NCI-H146 (cell line): ENCODE data around the gene MRTFB.

Source experiments
- DNase-seq: peaks from one replicate; lab custom pipeline; 2025; lab: John Stamatoyannopoulos, UW

The MRTFB gene

GRCh38 chr16:14308368-14308723 is 237.2 kb downstream of the MRTFB start:
- DNase-seq = no peak

DNA sequence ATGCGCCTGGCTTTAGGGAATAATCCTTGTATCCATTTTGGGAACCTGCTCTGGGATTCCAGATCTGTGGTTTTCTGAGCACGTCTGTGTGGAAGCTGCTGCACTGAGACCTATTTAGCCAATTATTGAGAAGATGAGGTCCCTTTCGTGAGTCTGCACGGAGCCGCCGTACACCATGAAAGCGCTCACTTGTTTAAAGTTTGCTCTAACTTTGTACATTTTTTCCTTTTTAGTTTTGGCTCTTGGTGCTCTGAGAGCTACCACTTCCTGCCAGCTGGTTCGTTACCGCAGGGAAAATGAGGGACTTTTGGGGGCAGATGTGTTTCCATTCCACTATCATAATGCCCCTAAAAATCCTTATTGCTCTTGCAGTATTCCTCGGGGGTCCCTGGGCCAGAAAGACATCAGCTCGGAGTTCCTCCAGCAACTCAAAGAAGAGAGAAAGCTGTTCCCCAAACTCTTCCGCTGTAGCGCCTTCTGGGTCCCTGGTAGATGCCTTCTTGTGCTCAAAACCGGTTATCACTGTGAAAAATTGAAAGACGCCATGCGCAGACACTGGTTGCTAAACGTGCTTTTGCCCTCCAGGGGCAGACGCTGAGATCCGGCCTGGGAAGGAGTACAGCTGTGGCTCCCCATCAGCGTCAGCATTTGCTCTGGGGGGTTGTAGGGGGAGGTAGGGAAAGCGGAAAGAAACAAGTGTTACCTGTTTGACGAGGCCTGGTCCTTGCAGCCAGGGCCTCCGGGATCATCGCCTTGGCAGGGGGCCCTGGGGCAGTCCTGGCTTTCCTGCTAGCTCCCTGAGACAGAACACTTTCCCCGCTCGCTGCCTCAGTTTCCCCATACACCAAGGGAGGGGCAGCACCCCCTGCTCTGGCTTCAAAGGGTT is 238.1 kb downstream of the MRTFB start:
- no peak for DNase-seq

GRCh38 chr16:14309906-14310305 is 238.8 kb downstream of the MRTFB start:
- no peak for DNase-seq

DNA sequence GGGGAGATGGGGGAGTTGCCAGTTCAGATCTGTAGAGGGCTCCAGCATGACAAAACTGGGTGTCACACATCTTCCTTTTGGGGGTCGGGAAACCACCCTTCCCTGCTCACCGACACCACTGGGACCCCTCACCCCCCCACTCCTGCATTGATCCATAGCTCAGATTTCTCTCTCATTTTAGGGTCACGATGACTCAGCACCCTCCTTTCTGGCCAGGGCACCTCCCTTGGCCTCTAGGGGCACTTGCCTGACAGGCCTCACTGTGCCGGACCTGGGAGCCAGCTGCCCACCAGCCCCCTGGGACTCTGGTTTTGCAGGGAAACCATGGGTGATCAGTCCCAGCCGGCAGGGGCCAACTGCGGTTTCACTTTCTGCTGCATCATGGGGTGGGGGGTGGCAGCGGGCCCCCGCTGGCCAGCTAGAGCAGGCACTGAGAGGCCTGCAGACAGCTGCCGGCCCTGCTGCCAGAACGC is 239.4 kb downstream of the MRTFB start:
- no peak for DNase-seq

DNA sequence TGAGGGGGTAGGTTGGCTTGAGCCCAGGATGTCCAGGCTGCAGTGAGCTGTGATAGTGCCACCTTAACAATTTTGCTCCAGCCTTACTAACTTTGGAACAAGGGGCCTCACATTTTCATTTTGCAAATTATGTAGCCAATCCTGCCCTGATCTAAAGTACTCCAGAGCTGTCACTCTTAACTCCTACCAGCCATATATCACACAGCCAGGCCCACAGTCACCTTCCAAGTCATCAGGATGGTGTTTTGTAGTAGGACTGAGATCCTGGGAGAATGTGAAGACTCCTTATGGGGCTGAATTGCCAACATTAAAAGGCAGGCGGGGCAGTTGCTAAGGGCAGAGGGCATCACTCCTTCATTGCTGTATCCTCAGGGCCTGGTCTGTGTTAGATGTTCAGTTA is 243.0 kb downstream of the MRTFB start:
- no peak for DNase-seq

DNA sequence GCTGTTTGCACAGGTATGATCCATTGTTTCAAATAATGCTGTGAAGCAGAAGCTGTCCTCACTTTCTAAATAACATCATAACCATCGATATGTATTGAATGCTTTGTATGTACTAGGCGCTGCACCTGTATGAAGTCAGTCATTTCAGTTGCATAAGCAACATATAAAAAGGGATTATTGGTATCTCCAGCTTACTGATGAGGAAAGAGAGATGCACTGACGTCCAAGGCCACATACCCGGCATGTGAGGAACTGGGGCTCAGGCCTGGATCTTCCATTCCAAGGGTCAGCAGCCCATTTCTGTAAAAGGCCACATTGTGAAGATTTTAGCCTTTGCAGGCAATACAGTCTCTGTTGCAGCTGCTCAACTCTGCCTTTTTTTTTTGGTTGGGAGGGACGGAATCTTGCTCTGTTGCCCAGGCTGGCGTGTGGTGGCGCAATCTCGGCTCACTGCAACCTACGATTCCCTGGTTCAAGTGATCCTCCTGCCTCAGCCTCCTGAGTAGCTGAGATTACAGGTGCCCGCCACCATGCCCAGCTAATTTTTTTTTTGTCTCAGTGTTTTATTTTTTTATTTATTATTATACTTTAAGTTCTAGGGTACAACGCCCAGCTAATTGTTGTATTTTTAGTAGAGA is 244.7 kb downstream of the MRTFB start:
- DNase-seq = no peak
